ENCODE measurements around the gene ALKBH6. TPM values are rescaled to one million over a fixed set of nuclear protein-coding genes. Genes with fewer than 3 reads are reported as not detected.
"Not testable (repeated sequence)": the region's sequence is repeated elsewhere in the genome, so short reads cannot be mapped to it uniquely, and the experiment has no call there.

ALKBH6 gene
- 10.6 and 11.8 TPM in 2 replicates for total RNA-seq

DNA sequence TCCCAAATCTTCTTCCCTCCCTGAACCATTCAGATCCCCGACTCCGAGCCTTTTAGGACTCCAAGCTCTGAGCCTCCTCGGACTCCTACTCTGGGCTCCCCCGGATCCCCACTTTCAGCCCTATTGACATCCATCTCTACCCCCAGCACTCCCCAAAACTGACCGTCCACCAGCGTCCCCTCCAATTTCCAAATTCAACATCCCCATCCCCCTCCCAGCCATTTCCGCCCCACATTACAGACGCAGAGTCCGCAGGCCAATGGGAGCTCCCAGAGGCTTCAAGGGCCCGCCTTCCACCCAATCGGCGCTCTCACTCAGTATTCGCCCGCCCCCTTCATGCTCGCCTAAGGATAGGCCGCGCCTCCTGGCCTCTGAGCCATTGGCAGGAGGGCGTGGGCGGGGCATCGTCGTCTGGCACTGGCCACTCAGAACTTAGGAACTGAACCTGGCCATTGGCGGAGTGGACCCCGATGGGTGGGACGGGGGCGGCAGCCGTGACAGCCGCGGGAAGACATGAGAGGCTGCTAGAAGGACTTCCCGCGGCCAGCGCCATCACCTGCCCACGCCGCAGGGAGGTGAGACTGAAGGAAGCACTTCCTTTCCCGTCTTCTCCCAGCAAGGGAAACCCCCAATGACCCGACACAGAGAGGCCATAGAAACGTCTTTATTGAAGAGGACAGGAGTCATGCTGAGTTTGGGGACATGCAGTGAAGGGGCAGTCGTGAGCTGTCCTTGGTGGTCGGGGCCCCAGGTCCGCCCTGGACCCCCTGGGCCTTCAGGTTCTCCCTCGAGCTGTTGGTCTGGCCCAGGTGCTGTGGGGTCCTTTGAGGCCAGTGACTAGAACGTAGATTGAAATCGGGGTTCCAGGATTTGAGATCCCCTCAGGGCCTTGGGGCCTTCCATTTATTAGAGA is at the start of gene ALKBH6:
Gene ALKBH6 (minus strand): TSS at position 202 of the 913 bp plus-strand sequence. CDS start 816 bp downstream, outside the sequence.
- peak; percentile 96 for DNase-seq (ENCODE audit: low read depth)

DNA sequence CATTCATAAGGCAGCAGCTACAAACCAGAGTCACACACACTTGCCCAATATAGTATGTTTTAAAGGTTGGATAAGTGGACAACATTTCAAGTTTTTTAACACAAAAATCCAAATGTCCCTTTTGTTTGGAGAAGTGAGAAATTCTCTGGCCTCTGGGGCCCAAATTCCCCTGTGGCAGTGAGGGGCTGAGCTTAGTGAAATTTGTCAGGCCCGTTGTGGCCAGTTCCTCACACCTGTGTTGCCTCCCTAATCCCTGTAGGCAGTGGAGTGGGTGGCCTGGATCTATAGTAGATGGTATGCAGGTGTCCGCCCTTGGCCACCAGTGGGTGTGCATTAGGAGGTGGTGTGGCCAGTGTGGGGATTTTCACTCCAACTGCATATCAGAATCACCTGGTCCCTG is 47.4 kb upstream of the ALKBH6 start:
- DNase-seq (ENCODE audit: low read depth): no peak

DNA sequence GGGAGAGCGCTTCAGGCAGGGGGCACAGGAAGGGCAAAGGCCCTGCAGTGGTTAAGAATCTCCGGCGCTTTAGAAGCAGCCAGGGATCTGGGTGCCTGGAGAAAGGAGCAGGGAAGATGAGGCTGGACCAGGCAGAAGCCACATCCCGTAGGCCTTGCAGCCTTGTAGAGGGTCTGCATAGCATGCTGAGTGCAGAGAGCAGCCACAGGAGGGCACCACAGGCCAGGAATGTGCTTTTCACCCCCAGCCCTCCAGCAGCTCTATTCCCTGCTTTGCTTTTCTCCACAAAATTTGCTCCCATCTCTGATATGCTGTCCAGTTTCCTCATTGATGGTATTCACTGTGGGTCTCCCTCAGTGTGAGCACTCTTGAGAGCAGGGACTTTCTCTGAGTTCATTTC is 46.4 kb upstream of the ALKBH6 start:
- peak; percentile 52 for DNase-seq (ENCODE audit: low read depth)

DNA sequence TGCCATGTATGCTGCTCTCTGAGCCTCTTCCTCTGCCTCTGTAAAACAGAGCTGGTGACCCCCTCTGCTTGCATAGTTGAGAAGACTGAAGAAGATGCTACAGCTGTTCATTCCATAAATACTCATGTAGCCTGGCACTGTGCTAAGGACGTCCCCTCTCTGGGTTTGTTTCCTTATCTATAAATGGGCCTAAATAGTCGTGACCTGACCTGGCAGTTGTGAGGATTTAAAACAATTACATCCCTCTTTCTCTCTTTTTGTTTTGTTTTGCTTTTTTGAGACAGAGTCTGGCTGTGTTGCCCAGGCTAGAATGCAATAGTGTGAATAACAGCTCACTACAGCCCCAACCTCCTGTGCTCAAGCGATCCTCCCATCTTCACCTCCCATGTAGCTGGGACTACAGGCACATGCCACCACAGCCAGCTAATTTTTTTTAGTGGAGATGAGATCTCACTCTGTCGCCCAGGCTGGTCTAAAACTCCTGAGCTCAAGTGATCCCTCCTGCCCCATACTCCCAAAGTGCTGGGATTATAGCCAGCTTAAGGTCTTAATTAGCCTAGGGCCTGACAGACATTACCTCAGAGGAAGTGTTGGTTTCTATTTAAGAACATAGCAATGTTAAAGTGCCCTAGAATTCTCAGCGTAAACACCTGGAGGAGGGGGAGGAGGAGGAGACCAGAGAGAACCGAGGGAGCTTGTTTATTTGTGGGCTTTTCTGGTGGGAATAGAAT is 45.3 kb upstream of the ALKBH6 start:
- DNase-seq (ENCODE audit: low read depth): no peak

DNA sequence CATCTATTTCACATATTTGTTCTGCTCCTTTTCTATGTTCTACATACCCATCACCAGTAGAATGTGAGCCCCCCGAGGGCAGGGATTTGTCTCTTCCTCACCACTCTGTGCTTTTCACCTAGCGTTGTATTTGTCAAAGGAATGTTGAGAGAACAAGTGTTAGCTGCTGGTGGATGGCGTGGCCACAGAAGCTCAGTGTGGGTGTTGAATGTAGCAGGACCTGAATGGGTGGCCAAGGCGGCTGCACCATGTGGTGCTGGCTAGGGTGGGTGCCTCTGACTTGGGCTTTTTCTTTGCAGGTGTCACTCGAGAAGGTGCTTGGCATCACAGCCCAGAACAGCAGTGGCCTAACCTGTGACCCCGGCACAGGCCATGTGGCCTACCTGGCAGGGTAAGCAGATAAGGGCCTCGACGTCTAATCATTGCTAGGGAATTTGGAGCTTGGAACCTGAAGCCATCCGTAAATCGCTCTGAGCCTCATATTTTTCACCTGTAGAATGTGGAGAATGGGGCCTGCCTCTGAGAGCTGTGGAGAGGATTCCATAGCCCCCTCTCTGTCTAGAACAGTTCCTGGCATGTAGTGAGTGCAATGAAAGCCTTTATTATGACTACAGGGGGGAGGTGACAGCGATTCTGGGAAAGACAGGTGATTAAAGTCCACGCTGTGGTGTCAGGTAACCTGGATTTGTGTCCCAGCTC is 44.6 kb upstream of the ALKBH6 start:
- no peak for DNase-seq (ENCODE audit: low read depth)

DNA sequence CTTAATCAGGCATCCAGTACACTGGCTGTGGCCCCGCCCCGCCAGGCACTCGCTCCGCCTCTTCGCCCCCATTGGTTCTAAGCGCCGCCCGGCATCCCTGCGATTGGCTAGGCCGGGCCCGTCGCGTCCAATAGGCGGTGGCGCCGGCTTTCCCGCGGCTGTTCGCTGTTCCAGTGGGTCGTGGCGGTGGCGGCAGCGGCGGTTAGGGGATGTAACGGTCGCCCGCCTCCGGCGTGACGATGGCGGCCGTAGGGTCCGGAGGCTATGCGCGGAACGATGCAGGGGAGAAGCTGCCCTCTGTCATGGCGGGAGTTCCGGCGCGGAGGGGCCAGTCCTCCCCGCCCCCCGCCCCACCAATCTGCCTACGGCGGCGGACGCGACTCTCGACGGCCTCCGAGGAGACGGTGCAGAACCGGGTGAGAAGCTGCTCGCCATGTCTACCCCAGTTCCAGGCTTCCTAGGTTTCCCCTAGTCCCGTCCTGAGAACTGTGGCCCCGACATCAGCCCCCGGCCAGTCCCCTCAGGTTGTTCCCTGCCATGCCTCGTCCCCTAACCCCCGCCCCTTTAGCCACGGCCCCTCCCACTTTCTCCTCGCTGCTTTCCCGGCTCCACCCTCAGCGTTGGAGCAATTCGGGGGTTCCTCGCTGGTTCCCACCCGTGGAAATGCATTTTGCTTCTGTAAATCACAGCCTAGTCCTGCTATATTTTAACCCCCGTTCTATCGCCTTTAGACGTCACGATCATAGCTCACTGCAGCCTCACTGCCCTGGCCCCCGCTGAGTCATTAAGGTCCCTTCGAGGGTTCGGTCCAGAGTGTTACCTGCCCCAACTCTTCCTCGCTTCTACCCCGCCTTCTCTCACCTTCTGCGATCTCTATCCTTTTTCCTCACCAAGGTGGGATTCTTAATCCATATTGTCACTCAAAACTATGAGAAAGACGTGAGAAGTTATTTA is 41.0 kb upstream of the ALKBH6 start, which contains the start of gene WDR62:
Gene WDR62 (plus strand): TSS at position 165 of the 954 bp plus-strand sequence. CDS start 75 bp downstream, at position 240.
- DNase-seq (ENCODE audit: low read depth): no peak

DNA sequence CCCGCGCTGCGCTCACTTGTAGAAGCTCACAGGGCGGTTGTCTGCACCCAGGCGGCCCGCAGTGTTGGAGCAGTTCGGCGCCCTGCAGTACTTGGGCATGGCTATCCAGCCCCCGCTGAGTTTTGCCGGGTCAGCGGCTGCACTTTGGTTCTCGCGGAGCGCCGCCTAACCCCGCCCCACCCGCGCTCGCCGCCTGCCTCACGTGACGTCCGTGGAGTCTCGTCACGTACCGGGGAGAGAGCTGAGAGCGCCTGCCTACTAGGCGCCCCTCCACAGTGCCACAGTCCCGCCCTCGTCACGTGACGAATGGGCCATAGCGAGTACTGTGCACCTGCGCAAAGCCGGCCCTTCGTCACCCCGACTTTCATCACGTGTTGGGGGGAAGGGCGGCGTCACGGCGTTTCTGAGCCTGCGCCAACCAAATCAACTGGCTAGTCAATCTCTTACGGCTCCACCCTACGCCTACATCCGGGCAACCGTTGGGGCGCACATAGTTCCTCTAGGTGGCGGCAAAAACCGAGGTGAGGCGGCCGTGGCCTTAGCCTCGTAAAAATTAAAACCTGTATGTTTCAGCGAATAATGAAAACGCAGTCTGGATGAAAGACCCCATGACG is 40.2 kb upstream of the ALKBH6 start, which contains the start of gene THAP8:
Gene THAP8 (minus strand): TSS at position 167 of the 614 bp plus-strand sequence. CDS start 68 bp downstream, at position 99.
- peak; percentile 96 for DNase-seq (ENCODE audit: low read depth)

DNA sequence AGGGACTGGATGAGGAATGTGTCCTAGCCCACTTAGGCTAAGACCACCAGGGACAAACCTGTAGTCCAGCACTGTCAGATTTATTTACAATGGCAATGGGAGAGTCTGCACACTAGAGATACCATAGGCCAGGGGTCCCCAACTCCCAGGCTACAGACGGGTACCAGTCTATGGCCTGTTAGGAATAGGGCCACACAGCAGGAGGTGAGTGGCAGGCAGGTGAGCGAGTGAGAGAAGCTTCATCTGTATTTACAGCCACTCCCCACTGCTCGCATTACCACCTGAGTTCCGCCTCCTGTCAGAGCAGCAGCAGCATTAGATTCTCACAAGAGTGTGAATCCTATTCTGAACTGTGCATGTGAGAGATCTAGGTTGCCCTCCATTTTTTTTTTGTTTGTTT is 37.6 kb upstream of the ALKBH6 start:
- DNase-seq (ENCODE audit: low read depth): no peak

DNA sequence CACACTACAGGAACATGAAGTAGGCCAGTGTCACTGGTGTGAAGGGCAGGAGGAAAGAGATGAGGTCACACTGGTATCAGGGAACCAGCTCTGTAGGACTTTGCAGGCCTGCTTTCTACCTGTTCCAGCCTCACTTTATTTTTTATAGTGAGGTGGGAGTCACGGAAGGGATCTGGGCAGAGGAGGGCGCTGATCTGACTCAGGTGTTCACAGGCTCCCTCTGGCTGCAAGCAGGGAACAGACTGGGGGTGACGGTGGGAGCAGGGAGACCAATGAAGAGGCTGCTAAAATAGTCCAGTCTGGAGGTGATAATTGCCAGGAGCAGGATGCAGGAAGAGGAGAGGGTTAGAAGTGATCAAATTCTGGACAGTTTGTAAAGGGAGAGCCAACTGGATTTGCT is 37.2 kb upstream of the ALKBH6 start:
- DNase-seq (ENCODE audit: low read depth): no peak

DNA sequence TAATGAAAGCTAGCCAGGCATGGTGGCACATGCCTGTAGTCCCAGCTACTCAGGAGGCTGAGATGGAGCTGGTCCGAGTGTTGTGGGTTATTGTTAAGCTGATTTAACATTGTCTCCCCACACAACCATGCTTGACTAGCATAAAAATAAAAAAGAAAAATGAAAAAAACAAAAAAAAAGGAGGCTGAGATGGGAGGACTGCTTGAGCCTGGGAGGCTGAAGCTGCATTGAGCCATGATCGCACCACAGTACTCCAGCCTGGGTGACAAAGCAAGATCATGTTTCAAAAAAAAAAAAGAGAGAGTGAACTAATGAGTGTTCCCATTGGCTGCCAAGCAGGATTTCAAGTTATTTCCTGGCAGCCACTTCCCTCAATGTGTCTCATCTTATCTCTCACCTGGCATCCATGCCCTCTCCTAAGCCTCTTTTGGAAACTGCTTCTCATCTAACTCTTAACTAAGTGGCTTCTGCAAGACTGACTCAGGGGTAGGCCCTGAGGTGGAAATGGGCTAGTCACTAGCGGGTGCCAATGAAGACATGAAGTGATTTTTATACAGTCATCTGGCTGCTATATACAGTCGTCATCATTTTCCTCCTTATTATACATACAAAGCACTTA is 35.2 kb upstream of the ALKBH6 start:
- no peak for DNase-seq (ENCODE audit: low read depth)

DNA sequence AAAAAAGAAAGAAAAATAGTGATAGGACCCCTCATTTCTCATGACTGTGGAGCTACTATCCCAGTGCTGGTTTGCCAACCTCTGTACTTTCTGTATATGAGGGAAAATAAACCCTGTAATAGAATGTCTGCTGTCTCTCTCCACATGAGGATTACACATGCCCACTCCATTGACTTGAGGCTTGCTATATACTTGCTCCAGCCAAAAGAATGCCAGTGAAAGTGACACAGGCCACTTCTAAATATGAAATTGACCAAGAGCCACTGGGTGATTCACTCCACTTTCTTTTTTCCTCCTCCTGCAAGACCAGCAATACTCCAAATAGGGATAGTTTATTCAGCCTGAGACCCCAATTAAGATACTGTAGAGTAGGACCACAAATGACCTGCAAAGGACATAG is 33.8 kb upstream of the ALKBH6 start:
- no peak for DNase-seq (ENCODE audit: low read depth)

DNA sequence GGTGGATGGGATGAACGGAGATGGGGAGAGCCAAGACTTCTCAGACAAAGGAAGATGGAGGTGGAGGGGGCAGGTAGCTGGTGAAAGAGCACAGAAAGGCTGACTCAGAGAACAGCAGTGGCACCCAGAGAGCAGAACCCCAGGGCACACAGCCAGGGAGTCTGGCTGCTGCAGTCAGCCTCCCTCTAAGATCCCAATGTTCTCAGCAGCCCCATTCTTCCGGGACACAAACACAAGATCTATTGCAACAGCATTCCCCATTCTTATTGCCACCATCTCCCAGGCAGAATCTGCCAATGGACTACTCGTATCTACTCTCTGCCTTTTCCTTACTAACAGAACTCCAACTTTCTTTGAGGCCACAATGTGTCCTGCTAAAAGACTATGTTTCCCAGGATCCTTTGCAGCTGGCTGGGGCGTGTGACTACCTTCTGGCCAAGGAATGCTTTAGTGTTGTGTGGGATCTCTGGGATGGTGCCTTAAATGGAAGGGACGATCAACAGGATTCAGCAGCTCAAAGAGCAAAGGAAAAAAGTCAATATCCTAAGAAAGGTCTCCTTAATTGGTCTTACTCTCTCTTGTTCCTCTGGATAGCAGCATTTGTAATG is 32.5 kb upstream of the ALKBH6 start:
- DNase-seq (ENCODE audit: low read depth): no peak

DNA sequence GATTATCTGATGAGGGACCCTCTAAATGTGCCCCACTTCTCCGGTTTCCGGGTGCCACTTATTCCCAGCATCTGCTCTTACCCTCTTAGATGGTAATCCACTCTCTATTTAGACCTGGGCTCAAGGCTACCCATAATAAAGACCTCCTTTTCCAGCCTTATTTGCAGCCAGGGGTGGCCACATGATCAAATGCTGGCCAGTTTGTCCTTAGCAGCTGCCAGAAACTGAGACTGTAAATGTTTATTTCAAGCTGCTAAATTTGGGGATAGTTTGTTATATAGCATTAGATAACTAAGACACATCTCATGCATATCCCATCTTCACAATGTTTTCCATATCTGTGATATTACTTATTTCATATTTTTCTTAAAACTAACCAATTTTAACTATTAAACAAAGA is 29.9 kb upstream of the ALKBH6 start:
- no peak for DNase-seq (ENCODE audit: low read depth)

DNA sequence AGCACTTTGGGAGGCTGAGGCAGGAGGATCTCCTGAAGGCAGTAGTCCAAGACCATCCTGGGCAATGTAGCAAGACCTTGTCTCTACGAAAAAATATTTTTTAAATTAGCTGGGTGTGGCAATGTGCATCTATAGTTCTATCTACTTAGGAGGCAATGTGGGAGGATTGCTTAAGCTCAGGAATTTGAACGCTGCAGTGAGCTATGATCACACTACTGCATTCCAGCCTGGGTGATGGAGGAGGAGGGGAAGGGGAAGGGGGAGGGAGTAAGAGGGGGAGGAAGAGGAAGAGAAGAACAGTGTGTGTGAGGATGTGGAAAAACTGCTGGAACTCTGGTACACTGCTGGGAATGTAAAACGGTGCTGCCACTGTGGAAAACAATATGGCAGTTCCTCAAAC is 27.8 kb upstream of the ALKBH6 start:
- peak; percentile 87 for DNase-seq (ENCODE audit: low read depth)

DNA sequence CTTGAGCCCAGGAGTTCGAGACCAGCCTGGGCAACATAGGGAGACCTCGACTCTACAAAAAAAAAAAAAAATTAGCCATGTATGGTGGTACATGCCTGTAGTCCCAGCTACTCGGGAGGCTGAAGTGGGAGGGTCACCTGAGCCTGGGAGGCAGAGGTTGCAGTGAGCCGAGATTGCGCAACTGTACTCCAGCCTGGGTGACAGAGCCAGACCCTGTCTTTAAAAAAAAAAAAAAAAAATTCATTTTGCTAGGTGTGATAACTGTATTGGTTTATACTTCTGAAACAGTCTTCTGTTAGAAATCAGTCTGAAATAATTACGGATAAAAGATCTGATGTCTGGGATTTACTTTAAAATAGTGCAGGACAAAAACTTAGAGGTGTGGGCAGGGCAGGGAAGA is 27.1 kb upstream of the ALKBH6 start:
- DNase-seq (ENCODE audit: low read depth): not testable (repeated sequence)

DNA sequence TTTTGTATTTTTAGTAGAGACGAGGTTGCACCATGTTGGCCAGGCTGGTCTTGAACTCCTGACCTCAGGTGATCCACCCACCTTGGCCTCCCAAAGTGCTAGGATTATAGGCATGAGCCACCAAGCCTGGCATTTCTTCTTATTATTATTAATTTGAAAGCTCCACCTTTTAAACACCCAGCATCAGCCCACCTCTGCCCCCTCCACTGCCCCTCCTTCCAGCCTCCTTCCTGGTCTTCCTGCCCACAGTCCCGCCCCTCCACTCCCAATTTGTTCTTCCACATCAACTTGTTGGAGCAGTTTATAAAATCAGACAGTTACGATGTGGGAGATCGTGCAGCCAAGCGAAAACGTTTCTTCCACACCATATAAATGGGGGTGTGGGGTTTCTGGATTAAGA is 26.5 kb upstream of the ALKBH6 start:
- no peak for DNase-seq (ENCODE audit: low read depth)

DNA sequence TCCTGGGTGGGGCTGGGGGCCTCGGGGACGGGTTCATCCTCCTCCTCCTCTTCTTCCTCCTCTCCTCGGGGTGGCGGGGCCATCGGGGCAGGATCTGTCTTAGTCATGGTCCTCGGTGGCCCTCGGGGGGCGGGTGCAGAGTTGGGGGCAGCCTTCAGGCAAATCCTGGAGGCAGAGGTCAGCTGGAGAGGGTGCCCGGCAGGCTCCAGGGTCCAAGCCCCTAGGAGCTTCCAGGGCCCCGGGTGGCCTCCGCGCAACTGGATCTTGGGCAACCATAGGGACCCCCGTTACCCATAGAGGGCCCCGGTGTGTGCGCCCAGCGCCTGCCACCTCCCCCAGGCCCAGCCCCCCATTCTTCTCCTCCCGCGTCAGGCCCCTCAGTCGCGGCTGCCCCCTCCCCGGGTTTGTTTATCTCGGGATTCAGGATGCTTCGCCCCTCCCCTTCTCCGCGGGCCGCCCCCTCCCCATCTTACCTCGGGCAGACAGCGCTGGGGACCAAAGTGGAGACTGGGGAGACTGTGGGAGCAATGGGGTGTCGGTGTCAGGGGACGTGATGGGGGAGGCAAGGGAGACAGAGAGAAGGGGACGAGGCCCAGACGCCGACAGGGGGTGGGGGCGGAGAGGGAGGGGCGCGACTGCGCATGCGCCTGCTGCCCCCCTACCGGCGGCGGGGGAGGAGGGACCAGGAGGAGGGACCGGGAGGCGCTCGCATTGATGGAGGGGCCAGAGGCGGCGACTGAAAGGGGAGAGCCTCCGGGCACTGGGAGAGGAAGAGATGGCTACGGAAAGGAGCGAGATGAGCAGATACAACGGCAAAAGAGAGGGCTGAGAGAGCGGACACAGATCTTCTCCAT is 18.5 kb upstream of the ALKBH6 start, which contains the start of gene CLIP3:
Gene CLIP3 (minus strand): TSS at position 623 of the 854 bp plus-strand sequence. CDS start 516 bp downstream, at position 107.
- DNase-seq (ENCODE audit: low read depth): no peak

DNA sequence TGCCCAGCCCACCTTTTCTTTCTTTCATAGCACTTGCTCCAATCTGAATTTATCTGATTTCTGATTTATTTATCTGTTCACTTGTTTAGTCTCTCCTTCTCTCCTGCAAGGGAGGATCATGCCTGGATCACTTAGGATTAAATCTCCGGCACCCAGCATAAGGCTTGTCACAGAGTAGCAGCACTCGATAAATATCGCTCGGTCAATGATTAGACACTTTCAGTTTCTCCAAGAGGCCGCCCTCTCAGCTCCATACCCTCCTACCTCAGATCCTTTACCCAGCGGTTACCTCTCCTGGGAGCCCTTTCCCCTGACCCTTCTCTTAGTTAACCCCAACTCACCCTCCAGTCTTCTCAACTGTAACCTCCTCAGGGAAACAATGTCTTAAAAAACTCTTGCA is 17.3 kb upstream of the ALKBH6 start:
- no peak for DNase-seq (ENCODE audit: low read depth)

All from renal cortical epithelial cell (primary cell).